ENCODE measurements around the gene VPS9D1.

Gene VPS9D1

GRCh38 chr16:89732142-89732917 lies 11.6 kb upstream of the VPS9D1 start:
- Mint-ChIP-seq H3K4me1 (peaks cover 11% of the 10 kb centered on the region), H3K27ac (peak overlapping the region; percentile 91), H3K9me3 (no peaks in the 10 kb centered on the region), H3K36me3 (ENCODE audit: low read depth) (peaks cover 79% of the 10 kb centered on the region), H3K4me3 (no peak overlapping the region), H3K27me3 (ENCODE audit: low read depth, poor library complexity) (no peaks in the 10 kb centered on the region)
- no peak for DNase-seq
- TF ChIP-seq CTCF (IDR thresholded peaks at IDR 0.05), result no peak

GRCh38 chr16:89730610-89731234 lies 10.0 kb upstream of the VPS9D1 start:
- no peaks in the 10 kb centered on the region for H3K9me3 Mint-ChIP-seq

GRCh38 chr16:89729863-89730593 lies 9.3 kb upstream of the VPS9D1 start:
- TF ChIP-seq CTCF (IDR thresholded peaks at IDR 0.05), result no peak
- no peak overlapping the region for H3K4me3 Mint-ChIP-seq
- H3K36me3 Mint-ChIP-seq (ENCODE audit: low read depth), result peaks cover 61% of the 10 kb centered on the region
- H3K4me1 Mint-ChIP-seq, result peaks cover 18% of the 10 kb centered on the region
- peak overlapping the region; percentile 89 for H3K27ac Mint-ChIP-seq
- no peaks in the 10 kb centered on the region for H3K27me3 Mint-ChIP-seq (ENCODE audit: low read depth, poor library complexity)
- DNase-seq, result no peak
- H3K9me3 Mint-ChIP-seq, result no peaks in the 10 kb centered on the region

More at GRCh38 chr16:89730610-89731234, 10.0 kb upstream of the VPS9D1 start:
- Mint-ChIP-seq H3K27ac (peak overlapping the region; percentile 25), H3K27me3 (ENCODE audit: low read depth, poor library complexity) (no peaks in the 10 kb centered on the region), H3K36me3 (ENCODE audit: low read depth) (peaks cover 68% of the 10 kb centered on the region), H3K4me3 (no peak overlapping the region), H3K4me1 (peaks cover 18% of the 10 kb centered on the region)
- no peak for DNase-seq
- TF ChIP-seq CTCF (IDR thresholded peaks at IDR 0.05), result no peak

- H3K4me3 Mint-ChIP-seq, result no peak overlapping the region
- H3K27ac Mint-ChIP-seq, result no peak overlapping the region
- H3K9me3 Mint-ChIP-seq, result no peaks in the 10 kb centered on the region
- no peak for TF ChIP-seq CTCF (IDR thresholded peaks at IDR 0.05)
- peaks cover under 1% of the 10 kb centered on the region for H3K27me3 Mint-ChIP-seq (ENCODE audit: low read depth, poor library complexity)
- H3K36me3 Mint-ChIP-seq (ENCODE audit: low read depth), result peaks cover 54% of the 10 kb centered on the region
- H3K4me1 Mint-ChIP-seq, result peaks cover 18% of the 10 kb centered on the region
- no peak for DNase-seq
Measured at GRCh38 chr16:89729293-89729692, 8.6 kb upstream of the VPS9D1 start.

GRCh38 chr16:89727406-89728120 lies 6.9 kb upstream of the VPS9D1 start:
- Mint-ChIP-seq H3K36me3 (ENCODE audit: low read depth) (peaks cover 49% of the 10 kb centered on the region), H3K4me1 (peaks cover 30% of the 10 kb centered on the region), H3K27me3 (ENCODE audit: low read depth, poor library complexity) (peaks cover 9% of the 10 kb centered on the region), H3K27ac (peak overlapping the region; percentile 59), H3K4me3 (no peak overlapping the region), H3K9me3 (no peaks in the 10 kb centered on the region)
- no peak for TF ChIP-seq CTCF (IDR thresholded peaks at IDR 0.05)
- peak; percentile 53 for DNase-seq
